ENCODE results near the gene GPR157. TPM values are rescaled to one million over a fixed set of nuclear protein-coding genes. Genes with fewer than 3 reads are reported as not detected.

GPR157 gene
- total RNA-seq, 6 experiments from 2014 or later: 5.6 to 12.5 (median 7.0) TPM

DNA sequence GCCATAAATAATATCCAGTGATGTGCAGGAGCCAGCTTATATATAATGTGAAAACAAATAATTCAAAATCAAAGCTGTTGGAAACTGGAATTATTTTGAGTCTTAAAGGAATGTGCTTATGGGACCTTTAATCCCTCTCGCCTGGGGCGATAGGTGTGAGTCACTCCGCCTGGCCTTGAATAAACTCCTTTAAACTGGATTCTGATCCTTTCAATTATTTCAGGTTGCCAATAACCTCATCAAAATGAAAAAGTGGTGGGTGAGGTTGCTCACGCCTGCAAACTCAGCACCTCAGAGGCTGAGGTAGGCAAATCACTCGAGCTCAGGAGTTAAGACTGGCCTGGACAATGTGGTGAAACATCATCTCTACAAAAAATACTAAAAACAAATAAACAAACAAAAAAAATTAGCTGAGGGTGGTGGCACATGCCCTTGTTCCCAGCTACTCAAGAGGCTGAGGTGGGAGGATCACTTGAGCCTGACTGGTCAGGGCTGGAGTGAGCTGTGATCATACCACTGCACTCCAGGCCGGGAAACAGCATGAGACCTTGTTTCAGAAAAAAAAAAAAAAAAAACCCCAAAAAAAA is 48.1 kb downstream of the GPR157 start:
- Histone ChIP-seq H3K4me3 (no peak overlapping the region), H3K36me3 (no peaks in the 10 kb centered on the region), H3K27me3 (no peaks in the 10 kb centered on the region), H3K9me3 (no peaks in the 10 kb centered on the region), H3K4me1 (peaks cover 0 to 9% (median 0%) of the 10 kb centered on the region in 4 donors), H3K27ac (no peak overlapping the region)
- intact Hi-C loops (cut with DNase I): no loop called here
- no peak for DNase-seq
- WGBS (ENCODE audit: insufficient coverage, low coverage, low lambda C conversion rate, missing lambda C conversion rate): 92% methylated on average over 5 of the region's 6 CpGs
- TF ChIP-seq, protein P1, sequence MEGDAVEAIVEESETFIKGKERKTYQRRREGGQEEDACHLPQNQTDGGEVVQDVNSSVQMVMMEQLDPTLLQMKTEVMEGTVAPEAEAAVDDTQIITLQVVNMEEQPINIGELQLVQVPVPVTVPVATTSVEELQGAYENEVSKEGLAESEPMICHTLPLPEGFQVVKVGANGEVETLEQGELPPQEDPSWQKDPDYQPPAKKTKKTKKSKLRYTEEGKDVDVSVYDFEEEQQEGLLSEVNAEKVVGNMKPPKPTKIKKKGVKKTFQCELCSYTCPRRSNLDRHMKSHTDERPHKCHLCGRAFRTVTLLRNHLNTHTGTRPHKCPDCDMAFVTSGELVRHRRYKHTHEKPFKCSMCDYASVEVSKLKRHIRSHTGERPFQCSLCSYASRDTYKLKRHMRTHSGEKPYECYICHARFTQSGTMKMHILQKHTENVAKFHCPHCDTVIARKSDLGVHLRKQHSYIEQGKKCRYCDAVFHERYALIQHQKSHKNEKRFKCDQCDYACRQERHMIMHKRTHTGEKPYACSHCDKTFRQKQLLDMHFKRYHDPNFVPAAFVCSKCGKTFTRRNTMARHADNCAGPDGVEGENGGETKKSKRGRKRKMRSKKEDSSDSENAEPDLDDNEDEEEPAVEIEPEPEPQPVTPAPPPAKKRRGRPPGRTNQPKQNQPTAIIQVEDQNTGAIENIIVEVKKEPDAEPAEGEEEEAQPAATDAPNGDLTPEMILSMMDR (IDR thresholded peaks at IDR 0.05): no peak
- TF ChIP-seq POLR2A (IDR thresholded peaks at IDR 0.05): no peak
- ATAC-seq: no peak

DNA sequence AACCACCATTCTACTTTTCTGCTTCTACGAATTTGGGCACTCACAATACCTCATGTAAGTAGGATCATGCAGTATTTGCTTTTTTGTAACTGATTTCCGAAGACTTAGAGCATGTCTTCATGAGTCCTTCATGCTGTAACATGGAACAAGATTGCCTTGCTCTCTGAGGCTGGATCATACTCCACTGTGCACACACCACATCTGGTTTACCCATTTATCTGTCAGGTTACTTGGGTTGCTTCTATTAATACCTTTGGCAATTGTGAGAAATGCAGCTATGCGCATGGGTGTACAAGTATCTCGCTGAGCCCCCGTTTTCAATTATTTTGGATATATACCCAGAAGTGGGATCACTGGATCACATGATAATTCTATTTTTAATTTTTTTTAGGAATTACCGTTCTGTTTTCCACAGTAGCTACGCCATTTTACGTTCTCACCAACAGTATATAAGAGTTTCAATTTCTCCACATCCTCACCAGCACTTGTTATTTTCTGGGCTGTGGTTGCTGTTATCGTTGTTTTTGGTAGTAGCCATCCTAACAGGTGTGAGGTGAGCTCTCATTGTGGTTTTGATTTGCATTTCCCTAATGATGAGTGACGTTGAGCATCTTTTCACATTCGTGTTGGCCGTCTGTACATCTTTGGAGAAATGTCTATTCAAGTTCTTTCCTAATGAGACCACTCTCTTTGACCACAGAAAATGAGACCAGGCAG is 48.8 kb downstream of the GPR157 start:
- WGBS (ENCODE audit: insufficient coverage, low coverage, low lambda C conversion rate, missing lambda C conversion rate): 69% methylated on average over 12 of the region's 12 CpGs
- H3K27ac ChIP-seq: no peak overlapping the region
- intact Hi-C loops (cut with DNase I): no loop called here

DNA sequence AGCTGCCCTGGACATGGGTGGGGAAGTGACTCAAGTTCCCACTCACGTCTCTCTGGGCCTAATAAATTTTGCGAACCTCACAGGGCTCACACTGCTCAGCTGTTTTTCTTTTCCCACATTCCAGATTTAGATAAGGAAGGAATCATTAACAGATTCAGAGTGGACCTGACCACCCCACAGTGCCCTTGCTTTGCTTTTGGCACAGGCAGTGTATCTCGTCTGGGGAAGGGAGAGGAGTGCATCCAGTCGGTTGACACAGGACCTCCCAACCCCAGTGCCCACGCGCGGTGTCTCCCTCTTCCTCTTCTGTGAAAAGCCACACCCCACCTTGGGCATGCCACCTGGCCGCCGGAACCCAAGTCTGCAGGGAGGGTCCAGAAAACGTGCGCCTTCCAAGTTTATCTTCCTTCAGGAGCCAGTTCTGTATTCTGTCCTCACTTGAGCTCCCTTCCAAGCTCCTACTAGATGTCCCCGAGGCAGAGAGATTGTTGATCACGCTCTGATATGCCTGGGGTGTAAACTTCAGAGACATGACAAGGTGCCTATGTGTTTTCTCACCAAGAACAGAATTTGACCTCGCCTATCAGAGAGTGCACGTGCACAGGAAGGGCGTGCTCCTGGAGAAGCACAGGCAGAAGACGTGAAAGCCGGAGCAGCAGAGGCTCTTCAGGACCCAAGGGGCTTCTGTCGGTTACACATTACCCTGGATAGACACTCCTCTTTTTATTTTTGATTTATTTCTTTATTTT is 50.0 kb downstream of the GPR157 start:
- DNase-seq (no peak), ATAC-seq (peak in 2 of 4 donors; percentile 33 to 36)
- H3K36me3 ChIP-seq: no peaks in the 10 kb centered on the region
- intact Hi-C loops (cut with DNase I): no loop called here
- peaks cover 0 to 9% (median 0%) of the 10 kb centered on the region in 4 donors for H3K4me1 ChIP-seq
- WGBS (ENCODE audit: insufficient coverage, low coverage, low lambda C conversion rate, missing lambda C conversion rate): 55% methylated on average over 18 of the region's 19 CpGs
- no peak for TF ChIP-seq POLR2A (IDR thresholded peaks at IDR 0.05)
- TF ChIP-seq, protein P1 (IDR thresholded peaks at IDR 0.05): no peak
- no peaks in the 10 kb centered on the region for H3K27me3 ChIP-seq
- no peak overlapping the region for H3K4me3 ChIP-seq
- H3K27ac ChIP-seq: no peak overlapping the region
- no peaks in the 10 kb centered on the region for H3K9me3 ChIP-seq

More for the DNA sequence above, 48.8 kb downstream of the GPR157 start:
- no peaks in the 10 kb centered on the region for H3K36me3 ChIP-seq
- H3K4me3 ChIP-seq: no peak overlapping the region
- no peaks in the 10 kb centered on the region for H3K9me3 ChIP-seq
- no peak for TF ChIP-seq POLR2A (IDR thresholded peaks at IDR 0.05)
- TF ChIP-seq, protein P1 (IDR thresholded peaks at IDR 0.05): no peak
- ATAC-seq: no peak
- peaks cover 0 to 9% (median 0%) of the 10 kb centered on the region in 4 donors for H3K4me1 ChIP-seq
- DNase-seq: no peak
- H3K27me3 ChIP-seq: no peaks in the 10 kb centered on the region

DNA sequence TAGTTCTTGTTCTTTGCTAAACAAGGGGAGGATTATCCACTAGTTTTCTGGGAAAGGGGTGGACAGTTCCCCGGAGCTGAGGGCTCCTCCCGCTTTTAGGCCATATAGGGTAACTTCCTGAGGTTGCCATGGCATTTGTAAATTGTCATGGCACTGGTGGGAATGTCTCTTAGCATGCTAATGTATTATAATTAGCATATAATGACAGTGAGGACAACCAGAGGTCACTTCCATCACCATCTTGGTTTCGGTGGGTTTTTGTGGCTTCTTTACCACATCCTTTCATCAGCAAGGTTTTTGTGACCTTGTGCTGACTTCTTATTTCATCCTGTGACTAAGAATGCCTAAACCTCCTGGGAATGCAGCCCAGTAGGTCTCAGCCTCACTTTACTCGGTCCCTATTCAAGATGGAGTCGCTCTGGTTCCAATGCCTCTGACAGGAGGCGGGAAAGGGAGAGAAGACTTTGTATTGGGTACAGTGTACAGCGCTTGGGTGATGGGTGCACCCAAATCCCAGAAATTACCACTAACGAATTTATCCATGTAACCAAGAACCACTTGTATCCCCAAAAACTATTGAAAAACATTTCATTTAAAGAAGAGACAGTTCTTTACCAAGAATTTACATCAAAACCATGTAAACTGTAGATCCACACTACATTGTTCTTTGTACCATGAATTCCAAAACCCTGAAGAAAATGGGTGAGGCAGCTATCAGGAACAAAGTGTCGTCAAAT is 50.7 kb downstream of the GPR157 start:
- WGBS (ENCODE audit: insufficient coverage, low coverage, low lambda C conversion rate, missing lambda C conversion rate): 64% methylated on average over 8 of the region's 9 CpGs
- intact Hi-C loops (cut with DNase I): no loop called here
- H3K4me1 ChIP-seq: peaks cover 0 to 9% (median 0%) of the 10 kb centered on the region in 4 donors
- DNase-seq (no peak), ATAC-seq (no peak)
- no peak overlapping the region for H3K27ac ChIP-seq
- H3K9me3 ChIP-seq: no peaks in the 10 kb centered on the region
- H3K4me3 ChIP-seq: no peak overlapping the region
- no peaks in the 10 kb centered on the region for H3K36me3 ChIP-seq
- H3K27me3 ChIP-seq: no peaks in the 10 kb centered on the region
- TF ChIP-seq, protein P1 (IDR thresholded peaks at IDR 0.05): no peak
- TF ChIP-seq POLR2A (IDR thresholded peaks at IDR 0.05): no peak

Measured in right lobe of liver (tissue), 6 donors.